HUES48 (cell line): Measurements from ENCODE around the gene BCKDK.

Source experiments
- H3K27ac ChIP-seq: one replicate; pipeline ENCODE4 v1.7.0; 2013; ENCODE audit warnings: low read depth, low read length, inconsistent platforms
- H3K27me3 ChIP-seq: 2 replicates; pipeline ENCODE4 v1.6.1; 2013; ENCODE audit warnings: mild to moderate bottlenecking, low read length; ENCODE audit not compliant: control insufficient read depth, insufficient read depth
- H3K36me3 ChIP-seq: 2 replicates; pipeline ENCODE4 v1.6.1; 2013; ENCODE audit warnings: low read length; ENCODE audit not compliant: control insufficient read depth, insufficient read depth
- H3K4me1 ChIP-seq: 2 replicates; pipeline ENCODE4 v1.6.1; 2013; ENCODE audit warnings: mild to moderate bottlenecking, low read length; ENCODE audit not compliant: control insufficient read depth, insufficient read depth
- H3K4me3 ChIP-seq: 2 replicates; pipeline ENCODE4 v1.5.1; 2013; ENCODE audit warnings: mild to moderate bottlenecking, low read depth, low read length
- H3K9ac ChIP-seq: 2 replicates; pipeline ENCODE4 v1.6.1; 2013; ENCODE audit warnings: mild to moderate bottlenecking, low read depth, low read length, moderate library complexity
- H3K9me3 ChIP-seq: 2 replicates; pipeline ENCODE4 v1.6.1; 2013; ENCODE audit warnings: low read length; ENCODE audit not compliant: control insufficient read depth, insufficient read depth

The BCKDK gene

DNA sequence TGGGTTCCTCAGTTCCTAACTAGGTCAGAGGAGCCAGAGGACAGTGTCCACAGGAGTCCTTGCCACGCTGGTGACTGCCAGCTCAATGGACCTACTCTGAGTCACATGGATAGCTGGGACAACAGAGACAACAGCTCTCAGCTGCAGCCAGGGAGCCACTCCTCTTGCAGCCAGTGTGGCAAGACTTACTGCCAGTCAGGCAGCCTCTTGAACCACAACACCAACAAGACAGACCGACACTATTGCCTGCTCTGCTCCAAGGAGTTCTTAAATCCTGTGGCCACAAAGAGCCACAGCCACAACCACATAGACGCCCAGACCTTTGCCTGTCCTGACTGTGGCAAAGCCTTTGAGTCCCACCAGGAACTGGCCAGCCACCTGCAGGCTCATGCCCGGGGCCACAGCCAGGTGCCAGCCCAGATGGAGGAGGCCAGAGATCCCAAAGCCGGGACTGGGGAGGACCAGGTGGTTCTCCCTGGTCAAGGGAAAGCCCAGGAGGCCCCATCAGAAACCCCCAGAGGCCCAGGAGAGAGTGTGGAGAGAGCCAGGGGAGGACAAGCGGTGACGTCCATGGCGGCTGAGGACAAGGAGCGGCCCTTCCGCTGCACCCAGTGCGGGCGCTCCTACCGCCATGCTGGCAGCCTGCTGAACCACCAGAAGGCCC, 27.3 kb upstream of the BCKDK start:
- Histone ChIP-seq H3K4me1 (no peaks in the 10 kb centered on the region), H3K27ac (no peak overlapping the region), H3K27me3 (no peaks in the 10 kb centered on the region), H3K36me3 (peaks cover 67% of the 10 kb centered on the region), H3K4me3 (no peak overlapping the region), H3K9ac (no peak overlapping the region), H3K9me3 (no peaks in the 10 kb centered on the region)

DNA sequence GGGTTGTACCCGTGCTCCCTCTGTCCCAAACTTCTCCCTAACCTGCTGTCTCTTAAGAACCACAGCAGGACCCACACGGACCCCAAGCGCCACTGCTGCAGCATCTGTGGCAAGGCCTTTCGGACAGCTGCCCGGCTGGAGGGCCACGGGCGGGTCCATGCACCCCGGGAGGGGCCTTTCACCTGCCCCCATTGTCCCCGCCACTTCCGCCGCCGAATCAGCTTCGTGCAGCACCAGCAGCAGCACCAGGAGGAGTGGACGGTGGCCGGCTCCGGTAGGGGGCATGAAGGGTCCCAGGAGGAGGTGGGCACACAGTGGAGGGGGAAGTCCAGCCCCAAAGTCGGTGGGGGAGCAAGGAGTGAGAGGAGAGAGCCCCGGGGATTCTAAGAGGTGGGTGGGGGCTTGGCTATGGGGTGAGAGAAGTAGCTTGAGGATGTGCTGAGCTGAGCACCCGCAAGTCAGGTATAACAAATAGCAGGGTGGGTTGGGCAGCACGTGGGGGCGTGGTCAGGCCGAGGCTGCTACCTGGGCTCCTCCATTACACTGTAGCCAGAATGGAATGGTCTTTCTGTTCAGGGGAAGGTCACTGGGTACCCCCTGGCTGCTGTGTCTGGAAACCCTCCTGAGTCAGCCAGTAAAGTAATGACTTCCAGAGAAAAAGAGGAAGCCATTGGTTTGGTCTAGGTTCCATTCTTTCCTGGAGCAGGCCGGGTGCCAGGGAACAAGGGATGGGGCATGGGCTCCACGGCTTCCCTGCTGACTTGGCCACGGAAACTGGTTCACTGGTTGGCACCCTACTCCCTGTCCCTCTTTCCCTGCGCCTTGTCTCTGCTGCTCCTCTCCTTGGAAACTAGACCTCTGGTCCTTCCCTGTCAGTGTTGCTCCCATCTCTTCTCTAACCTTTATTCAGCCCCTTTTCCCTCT, 26.5 kb upstream of the BCKDK start:
- no peaks in the 10 kb centered on the region for H3K4me1 ChIP-seq
- H3K4me3 ChIP-seq = no peak overlapping the region
- no peaks in the 10 kb centered on the region for H3K9me3 ChIP-seq
- no peaks in the 10 kb centered on the region for H3K27me3 ChIP-seq
- H3K9ac ChIP-seq = no peak overlapping the region
- peaks cover 59% of the 10 kb centered on the region for H3K36me3 ChIP-seq
- H3K27ac ChIP-seq = no peak overlapping the region

DNA sequence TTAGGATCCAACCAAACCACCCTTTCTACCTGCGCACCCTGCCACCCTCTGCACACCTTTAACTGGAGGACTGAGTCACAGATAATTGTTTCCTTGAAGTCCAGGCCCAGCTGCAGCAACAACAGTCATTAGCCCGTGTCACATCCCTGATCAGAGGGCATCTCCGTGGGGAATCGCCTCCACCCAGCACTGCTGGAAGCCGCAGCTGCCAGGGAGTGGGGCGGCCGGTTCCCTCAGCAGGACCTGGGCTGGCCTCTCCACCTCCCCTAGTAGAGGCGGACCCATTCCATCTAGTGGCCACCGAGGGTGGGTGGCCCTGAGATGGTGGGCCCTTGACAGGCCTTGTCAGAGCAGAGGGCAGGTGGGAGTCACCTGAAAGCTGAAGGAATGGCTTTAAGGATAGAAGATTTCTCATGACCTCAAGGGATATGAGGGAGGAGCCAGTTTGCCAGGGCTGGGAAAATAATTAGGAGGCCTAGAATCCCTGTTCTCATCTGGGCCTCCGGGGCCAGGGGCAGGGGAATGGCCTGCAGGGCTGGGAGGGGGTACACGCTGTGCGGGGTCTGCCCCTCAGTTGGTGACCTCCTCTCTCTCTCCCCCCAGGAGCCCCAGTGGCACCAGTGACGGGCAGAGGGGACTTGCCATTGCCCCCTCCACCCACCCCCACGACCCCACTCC, 25.7 kb upstream of the BCKDK start:
- H3K9ac ChIP-seq = no peak overlapping the region
- H3K27me3 ChIP-seq = no peaks in the 10 kb centered on the region
- H3K27ac ChIP-seq = no peak overlapping the region
- peaks cover 50% of the 10 kb centered on the region for H3K36me3 ChIP-seq
- no peak overlapping the region for H3K4me3 ChIP-seq
- H3K4me1 ChIP-seq = no peaks in the 10 kb centered on the region
- H3K9me3 ChIP-seq = no peaks in the 10 kb centered on the region

- Histone ChIP-seq H3K9ac (no peak overlapping the region), H3K4me3 (no peak overlapping the region), H3K9me3 (no peaks in the 10 kb centered on the region), H3K27me3 (no peaks in the 10 kb centered on the region), H3K27ac (no peak overlapping the region), H3K36me3 (peaks cover 45% of the 10 kb centered on the region), H3K4me1 (no peaks in the 10 kb centered on the region)
Observed at GRCh38 chr16:31083081-31083480, 25.1 kb upstream of the BCKDK start.

DNA sequence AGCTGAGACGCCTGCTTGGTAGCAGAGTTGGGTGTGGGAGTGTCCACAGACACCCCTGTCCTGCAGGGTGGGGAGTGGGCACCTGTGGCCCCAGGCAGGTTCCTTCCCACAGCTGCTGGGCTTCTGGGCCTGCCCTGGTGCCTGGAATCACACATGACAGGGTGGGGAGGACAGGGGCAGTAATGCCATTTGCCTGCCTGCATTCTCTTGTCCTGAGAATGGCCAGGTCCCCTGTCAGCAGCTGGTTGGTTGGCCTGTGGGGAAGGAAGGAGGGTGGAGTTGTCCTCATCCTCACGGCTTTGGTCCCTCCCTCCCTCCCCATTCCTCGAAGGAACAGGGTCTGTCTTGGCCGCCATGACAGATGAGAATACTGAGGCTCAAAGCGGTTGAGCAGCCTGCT, 24.6 kb upstream of the BCKDK start:
- no peak overlapping the region for H3K27ac ChIP-seq
- H3K4me3 ChIP-seq = no peak overlapping the region
- H3K36me3 ChIP-seq = peaks cover 40% of the 10 kb centered on the region

GRCh38 chr16:31083981-31084380, 24.2 kb upstream of the BCKDK start:
- Histone ChIP-seq H3K36me3 (peaks cover 39% of the 10 kb centered on the region), H3K9ac (no peak overlapping the region), H3K9me3 (no peaks in the 10 kb centered on the region), H3K27ac (no peak overlapping the region), H3K4me3 (no peak overlapping the region), H3K27me3 (no peaks in the 10 kb centered on the region), H3K4me1 (no peaks in the 10 kb centered on the region)

More for the DNA sequence above, 24.6 kb upstream of the BCKDK start:
- Histone ChIP-seq H3K4me1 (no peaks in the 10 kb centered on the region), H3K27me3 (no peaks in the 10 kb centered on the region), H3K9ac (no peak overlapping the region), H3K9me3 (no peaks in the 10 kb centered on the region)

- Histone ChIP-seq H3K4me3 (no peak overlapping the region), H3K27me3 (no peaks in the 10 kb centered on the region), H3K4me1 (no peaks in the 10 kb centered on the region), H3K36me3 (peaks cover 36% of the 10 kb centered on the region), H3K9ac (no peak overlapping the region), H3K27ac (no peak overlapping the region), H3K9me3 (no peaks in the 10 kb centered on the region)
Observed at GRCh38 chr16:31084584-31085302, 23.4 kb upstream of the BCKDK start.

DNA sequence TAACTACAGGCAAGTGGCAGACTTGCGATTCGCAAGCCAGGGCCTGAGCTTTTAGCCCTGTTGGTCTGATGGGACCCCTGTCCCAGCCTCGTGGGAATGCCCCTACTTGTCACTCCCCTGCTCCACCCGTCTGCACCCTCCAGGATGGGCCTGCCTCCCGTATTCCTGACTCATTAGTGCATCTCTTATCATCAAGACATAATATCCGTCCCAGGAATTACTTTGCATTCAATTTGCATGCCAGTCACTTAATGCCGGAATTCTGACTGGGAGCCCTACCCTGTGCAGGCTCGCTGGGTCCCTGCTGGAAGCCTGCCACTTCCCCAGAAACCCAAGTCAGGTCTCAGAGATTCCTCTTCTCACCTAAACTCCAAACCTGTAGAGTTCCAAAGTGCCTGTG, 22.8 kb upstream of the BCKDK start:
- Histone ChIP-seq H3K9me3 (no peaks in the 10 kb centered on the region), H3K36me3 (peaks cover 34% of the 10 kb centered on the region), H3K9ac (no peak overlapping the region)

GRCh38 chr16:31085873-31086628, 22.1 kb upstream of the BCKDK start:
- Histone ChIP-seq H3K36me3 (peaks cover 34% of the 10 kb centered on the region), H3K9ac (no peak overlapping the region), H3K9me3 (no peaks in the 10 kb centered on the region), H3K27me3 (no peaks in the 10 kb centered on the region), H3K27ac (no peak overlapping the region), H3K4me1 (no peaks in the 10 kb centered on the region), H3K4me3 (no peak overlapping the region)

More for the DNA sequence above, 22.8 kb upstream of the BCKDK start:
- H3K4me1 ChIP-seq = no peaks in the 10 kb centered on the region
- H3K27me3 ChIP-seq = no peaks in the 10 kb centered on the region
- H3K27ac ChIP-seq = peak overlapping the region; percentile 11
- no peak overlapping the region for H3K4me3 ChIP-seq

GRCh38 chr16:31086629-31086906, 21.6 kb upstream of the BCKDK start:
- H3K4me3 ChIP-seq = no peak overlapping the region
- H3K9ac ChIP-seq = no peak overlapping the region
- peaks cover 35% of the 10 kb centered on the region for H3K36me3 ChIP-seq
- H3K27me3 ChIP-seq = no peaks in the 10 kb centered on the region
- H3K27ac ChIP-seq = no peak overlapping the region
- H3K9me3 ChIP-seq = no peaks in the 10 kb centered on the region
- no peaks in the 10 kb centered on the region for H3K4me1 ChIP-seq
